SU-DHL-6 (cell line): ENCODE results near the gene SLC39A9.

Experiments used
- EZH2phosphoT487 ChIP-seq: fragments of 200-600 bp; sonication (generic), shearing (Covaris generic); conservative IDR thresholded peaks from 2 replicates; pipeline ENCODE4 v1.6.1; 2018; ENCODE audit warnings: mild to moderate bottlenecking, antibody characterized with exemption, low read length, moderate library complexity, mixed read lengths
- TF ChIP-seq, protein P1 (sequence below): fragments of 200-600 bp; sonication (generic); IDR thresholded peaks from one replicate; pipeline ENCODE4 v1.5.1; 2017; ENCODE audit warnings: antibody characterized with exemption, mild to moderate bottlenecking, low read length, moderate library complexity; ENCODE audit not compliant: insufficient read depth, poor library complexity, severe bottlenecking

DNA sequence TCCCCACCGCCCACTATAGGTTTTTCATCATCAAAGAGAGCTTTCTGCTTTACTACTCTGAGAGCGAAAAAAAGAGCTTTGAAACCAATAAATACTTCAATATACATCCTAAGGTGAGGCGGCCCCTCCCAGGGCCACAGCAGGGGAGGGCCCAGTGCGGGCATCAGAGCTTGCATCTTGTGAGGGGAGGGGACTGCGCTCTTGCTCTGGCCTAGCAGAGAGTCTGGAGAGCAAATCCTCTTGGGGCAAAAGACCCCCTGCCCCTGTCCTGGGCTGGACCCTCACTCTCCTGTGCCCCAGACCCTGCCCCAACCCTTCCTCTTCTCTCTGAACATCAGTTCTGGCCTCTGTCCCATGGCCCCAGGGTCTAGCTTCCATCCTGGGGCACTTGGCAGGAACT lies 101.6 kb downstream of the SLC39A9 start:
- TF ChIP-seq, protein P1, sequence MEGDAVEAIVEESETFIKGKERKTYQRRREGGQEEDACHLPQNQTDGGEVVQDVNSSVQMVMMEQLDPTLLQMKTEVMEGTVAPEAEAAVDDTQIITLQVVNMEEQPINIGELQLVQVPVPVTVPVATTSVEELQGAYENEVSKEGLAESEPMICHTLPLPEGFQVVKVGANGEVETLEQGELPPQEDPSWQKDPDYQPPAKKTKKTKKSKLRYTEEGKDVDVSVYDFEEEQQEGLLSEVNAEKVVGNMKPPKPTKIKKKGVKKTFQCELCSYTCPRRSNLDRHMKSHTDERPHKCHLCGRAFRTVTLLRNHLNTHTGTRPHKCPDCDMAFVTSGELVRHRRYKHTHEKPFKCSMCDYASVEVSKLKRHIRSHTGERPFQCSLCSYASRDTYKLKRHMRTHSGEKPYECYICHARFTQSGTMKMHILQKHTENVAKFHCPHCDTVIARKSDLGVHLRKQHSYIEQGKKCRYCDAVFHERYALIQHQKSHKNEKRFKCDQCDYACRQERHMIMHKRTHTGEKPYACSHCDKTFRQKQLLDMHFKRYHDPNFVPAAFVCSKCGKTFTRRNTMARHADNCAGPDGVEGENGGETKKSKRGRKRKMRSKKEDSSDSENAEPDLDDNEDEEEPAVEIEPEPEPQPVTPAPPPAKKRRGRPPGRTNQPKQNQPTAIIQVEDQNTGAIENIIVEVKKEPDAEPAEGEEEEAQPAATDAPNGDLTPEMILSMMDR = no peak
- TF ChIP-seq EZH2phosphoT487 = no peak
